GM21515 (cell line): ENCODE measurements around the gene C14orf93.

Source experiments
- ATAC-seq: cut with Tn5 transposase; IDR thresholded peaks from one replicate; pipeline ENCODE4 v1.9.1; 2021; ENCODE audit not compliant: unreplicated experiment

C14orf93 gene, protein sequence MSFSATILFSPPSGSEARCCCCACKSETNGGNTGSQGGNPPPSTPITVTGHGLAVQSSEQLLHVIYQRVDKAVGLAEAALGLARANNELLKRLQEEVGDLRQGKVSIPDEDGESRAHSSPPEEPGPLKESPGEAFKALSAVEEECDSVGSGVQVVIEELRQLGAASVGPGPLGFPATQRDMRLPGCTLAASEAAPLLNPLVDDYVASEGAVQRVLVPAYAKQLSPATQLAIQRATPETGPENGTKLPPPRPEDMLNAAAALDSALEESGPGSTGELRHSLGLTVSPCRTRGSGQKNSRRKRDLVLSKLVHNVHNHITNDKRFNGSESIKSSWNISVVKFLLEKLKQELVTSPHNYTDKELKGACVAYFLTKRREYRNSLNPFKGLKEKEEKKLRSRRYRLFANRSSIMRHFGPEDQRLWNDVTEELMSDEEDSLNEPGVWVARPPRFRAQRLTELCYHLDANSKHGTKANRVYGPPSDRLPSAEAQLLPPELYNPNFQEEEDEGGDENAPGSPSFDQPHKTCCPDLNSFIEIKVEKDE

GRCh38 chr14:23009939-23010726, at the start of gene C14orf93:
Gene C14orf93, minus strand, starts transcription at chr14:23010143. Its CDS starts 11,120 bp downstream, at chr14:22999023.
- ATAC-seq, result peak; percentile 39

DNA sequence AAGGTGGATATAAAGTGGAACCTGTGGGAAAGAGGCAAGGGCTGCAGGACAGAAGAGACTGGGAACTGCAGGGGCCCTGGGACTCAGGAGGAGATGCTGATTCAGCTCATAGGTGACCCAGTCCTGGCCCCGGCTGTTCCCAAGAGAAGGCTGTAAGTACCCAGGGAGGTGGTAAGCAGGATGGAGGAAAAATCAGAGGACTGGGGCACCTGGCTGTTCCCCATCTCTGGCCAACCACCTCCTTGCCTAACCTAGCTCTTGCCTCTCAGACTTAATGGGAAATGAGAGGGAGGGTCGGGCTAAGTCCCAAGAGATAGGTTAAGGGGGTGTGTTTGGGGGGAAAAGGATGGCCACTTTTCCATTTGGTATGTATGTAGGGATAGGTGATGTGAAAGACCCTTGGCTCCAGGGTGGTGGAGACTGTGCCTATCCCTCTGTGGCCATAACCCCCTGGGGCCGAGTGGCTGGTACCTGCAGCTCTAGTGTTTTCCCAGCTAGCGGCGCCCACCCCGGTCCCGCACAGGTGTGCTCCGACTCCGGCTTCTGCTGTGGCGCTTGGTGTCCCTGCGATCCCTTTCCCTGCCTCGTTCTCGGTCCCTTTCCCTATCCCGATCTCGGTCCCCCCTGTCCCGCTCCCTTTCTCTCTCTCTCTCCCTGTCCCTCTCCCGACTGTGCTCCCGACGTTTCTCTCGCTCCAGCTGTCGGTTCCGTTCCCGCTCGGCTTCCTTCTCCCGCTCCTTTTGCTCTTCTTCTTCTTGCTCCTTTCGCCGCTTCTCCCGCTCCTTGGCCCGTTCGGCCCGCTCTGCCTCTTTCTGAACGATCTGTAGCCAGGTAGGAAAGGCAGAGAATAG, 48.9 kb upstream of the C14orf93 start:
- no peak for ATAC-seq

- ATAC-seq, result peak; percentile 62
These were observed 48.1 kb upstream of the C14orf93 start for GRCh38 chr14:23057757-23058653.

- ATAC-seq, result peak; percentile 37
These were observed 47.2 kb upstream of the C14orf93 start, which contains the start of gene CDH24 for GRCh38 chr14:23056956-23057756. Gene CDH24, minus strand, starts transcription at chr14:23057520. Its CDS starts 1,787 bp downstream, at chr14:23055733.

DNA sequence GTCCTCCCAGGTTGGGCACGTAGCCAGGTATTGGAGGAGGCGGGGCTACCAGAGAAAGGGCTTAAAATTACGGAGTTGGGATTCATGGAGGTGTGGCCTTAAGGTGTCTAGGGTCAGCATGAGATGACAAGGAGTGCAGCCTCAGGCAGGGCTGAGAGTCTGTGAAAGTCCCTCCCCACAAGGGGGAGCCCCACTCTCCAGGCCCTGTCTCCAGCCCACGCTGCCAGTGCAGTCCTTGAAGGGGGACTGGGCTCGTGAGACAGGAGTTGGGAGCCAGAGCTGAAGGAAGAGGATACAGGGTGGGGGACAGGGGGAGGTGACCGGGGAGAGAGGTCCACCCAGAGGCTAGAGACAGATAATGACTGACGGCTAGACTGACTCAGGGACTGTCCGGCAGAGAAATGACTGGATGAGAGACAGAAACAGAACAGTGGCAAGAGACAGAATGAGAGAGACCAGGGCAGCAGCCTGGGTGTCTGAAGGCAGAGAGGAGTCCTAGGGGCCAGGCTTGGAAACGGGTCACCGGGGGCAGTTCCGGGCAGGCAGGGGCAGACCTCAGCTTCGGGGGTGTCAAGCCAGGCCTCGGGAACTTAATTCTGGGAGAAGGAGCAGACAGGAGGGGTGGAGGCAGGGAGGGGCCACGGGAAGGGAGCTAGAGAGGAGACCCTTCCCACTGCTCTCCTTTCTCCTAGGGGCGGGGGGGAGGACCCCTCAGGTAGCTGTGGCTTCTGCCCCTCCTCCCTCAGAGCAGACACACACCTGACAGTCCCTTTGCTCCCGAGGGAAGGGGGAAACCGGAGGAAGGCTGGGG, 46.4 kb upstream of the C14orf93 start:
- ATAC-seq, result peak; percentile 45

GRCh38 chr14:23055621-23056144, 45.7 kb upstream of the C14orf93 start:
- ATAC-seq, result no peak

DNA sequence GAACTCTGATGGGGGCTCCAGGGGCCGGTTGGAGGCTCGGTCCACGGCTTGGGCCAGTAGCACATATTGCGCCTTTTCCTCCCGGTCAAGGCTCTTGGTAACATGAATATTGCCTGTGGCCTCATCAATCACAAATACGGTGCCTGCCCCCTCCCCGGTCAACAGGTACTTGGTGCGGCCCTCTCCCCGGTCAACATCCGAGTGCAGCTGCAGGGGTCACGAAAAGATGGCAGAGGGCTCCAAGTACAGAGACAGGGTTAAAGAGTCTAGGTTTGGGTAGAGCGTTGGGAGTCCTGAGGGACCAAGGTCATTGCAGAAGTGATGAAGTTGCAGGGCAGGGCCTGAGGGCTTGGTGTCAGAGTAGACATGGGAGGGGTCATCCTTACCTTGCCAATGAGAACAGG, 45.2 kb upstream of the C14orf93 start:
- no peak for ATAC-seq

DNA sequence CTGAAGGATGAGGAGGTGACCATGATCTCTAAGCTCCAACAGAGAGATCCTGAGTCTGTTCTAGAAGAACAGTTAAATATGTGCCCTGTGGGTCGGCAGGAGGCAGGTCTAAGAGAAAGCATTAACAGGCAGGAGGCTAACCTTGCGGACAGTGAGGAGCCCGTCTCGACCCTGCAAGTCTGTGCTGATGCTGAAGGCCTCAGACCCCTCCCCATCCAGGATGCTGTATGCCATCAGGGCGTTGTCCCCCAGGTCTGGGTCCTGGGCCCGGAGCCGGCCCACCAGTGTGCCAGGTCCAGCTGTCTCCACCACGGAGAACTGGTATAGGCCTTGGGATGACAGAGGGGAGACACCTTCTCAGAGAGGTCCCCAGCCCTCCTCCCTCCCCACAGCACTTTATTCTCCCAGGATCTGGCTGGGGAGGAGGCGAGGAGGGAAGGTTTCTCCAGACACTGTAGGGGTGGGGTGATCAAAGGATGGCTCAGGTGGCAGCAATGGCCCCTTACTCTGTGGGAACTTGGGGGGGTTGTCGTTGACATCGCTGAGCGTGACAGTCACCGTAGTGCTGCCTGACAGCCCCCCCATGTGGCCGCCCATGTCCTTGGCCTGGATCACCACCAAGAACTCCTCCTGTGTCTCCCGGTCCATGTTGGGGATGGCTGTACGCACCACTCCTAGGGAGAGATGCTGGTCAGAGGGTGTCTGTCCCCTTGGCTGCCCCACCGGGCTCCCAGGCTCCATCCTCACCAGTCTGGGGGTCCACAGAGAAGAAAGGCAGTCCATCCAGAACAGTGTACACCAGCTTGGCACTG, 44.3 kb upstream of the C14orf93 start:
- no peak for ATAC-seq

DNA sequence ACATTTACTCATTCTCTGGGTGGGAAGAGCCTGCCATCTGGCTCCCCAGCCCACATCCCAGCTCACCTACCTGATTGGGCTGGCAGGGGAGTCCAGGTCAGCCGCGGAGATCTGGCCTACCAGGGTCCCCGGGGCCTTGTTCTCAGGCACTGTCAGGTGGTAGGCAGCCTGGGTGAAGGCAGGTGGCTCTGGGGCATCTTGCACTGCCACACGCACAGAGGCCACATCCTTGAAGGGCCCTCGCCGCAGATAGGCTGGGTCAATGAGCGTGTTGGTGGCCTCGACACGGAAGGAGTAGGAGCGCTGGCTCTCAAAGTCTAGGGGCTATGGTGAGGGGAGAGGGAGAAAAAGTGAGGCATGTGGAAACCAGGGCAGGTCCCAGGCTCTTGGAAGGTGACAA, 43.5 kb upstream of the C14orf93 start:
- ATAC-seq, result no peak

DNA sequence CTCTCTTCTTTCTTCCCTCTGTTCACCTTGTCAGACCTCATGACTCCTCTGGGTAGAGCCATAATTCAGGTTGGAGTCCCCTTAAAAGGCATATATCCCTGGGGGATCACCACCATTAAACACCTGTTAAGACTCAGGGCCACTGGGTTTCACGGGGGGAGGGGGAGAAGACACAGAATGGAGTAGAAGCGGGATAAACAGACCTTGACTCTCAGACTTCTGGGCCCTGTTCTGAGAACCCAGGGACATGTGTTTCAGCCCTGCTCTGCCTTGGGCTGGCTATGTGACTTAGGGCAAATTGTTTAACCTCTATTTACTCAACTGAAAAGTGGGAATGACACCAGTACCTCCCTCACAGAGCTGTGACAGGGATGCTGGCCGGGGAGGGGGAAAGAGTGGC, 42.7 kb upstream of the C14orf93 start:
- ATAC-seq, result no peak

DNA sequence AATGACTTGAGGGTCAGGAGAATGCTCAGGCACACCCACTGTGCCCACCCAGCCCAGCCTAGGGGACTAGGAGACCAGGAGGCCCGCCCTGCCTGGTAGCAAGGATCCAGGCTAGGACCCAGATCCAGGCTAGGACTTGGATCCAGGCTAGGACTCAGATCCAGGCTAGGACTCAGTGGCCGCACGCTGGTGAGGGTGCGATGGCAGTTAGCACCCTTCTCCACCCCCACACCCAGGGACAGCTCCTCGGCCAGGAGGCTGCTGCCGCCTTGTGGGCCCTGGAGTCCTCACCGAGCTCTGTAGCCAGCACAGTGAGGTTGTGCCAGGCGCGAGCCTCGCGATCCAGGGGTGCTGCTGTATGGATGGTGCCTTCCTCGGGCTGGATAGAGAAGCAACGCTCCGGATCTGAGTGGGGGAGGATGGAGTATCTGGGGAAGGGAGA, 42.3 kb upstream of the C14orf93 start:
- ATAC-seq, result no peak

GRCh38 chr14:23051141-23052057, 41.5 kb upstream of the C14orf93 start:
- no peak for ATAC-seq

DNA sequence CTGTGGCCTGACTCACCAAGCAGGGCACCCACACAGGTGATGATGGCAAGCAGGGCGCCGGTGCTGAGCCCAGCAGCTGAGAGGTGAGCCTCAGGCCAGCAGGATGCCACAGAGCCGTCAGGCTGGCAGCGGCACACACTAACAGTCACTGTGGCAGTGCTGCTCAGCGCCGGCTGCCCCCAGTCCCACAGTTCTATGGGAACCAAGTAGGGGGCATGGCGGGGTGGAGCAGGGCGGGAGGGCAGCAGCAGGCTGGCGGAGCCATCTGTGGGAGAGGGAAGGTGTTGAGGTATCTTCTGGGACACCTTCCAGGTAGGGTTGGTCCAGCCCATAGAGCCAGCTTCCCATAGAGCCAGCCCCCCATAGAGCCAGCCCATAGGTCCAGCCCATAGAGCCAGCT, 39.1 kb upstream of the C14orf93 start:
- ATAC-seq, result no peak

DNA sequence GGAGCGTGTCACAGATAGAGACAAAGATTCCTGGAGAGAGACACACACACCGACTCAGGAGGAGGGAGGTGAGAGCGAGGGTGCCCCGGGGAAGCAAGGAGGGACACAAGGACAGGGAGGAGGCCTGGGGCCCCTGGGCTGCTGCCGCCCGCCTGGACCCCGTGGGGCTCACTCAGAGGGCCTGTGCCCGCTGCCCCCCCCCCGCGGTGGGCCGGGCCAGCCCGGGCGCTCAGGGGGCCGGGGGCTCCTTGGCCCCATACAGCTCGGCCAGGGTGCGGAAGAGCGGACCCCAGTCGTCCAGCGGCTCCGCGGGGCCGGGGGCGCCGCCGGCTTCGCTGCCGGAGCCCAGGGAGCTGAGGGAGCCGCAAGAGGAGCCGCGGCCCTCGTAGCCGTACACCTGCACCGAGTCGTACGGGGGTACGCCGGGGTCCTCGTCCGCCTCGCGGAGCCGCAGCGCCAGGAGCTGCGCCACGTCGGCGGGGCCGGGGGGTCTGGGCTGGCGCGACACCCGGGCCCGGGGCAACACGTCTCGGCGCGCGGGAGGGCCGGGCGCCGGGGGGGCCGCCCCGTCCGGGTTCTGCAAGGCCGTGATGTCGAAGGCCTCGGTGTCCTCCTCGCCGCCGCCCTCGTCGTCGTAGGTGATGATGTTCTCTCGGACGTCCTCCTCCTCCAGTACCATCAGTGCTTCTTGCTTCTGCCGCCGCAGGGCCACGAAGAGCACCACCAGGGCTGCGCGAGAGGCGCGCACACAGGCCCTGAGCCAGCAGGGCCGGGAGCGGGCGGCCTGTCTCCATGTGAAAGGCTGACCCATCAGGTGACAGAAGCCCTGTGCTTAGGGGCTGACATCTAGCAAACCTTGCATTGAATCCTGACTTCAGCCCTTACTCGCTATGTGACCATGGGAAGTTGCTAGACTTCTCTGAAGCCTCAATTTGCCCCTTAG, 38.1 kb upstream of the C14orf93 start:
- ATAC-seq, result no peak
